Astrocyte of the cerebellum (primary cell): ENCODE results near the gene CDK19.

Source experiments
- DNase-seq: peaks from one replicate; pipeline ENCODE4 v3.0.0-alpha.2; 2011; ENCODE audit warnings: low read depth
- H3K4me3 ChIP-seq: 2 replicates; pipeline ENCODE4 v1.5.1; 2011; ENCODE audit warnings: mild to moderate bottlenecking, low read depth, low read length, moderate library complexity
- CTCF ChIP-seq: IDR thresholded peaks from 2 replicates; pipeline ENCODE4 v1.5.1; 2012; ENCODE audit warnings: low read length, low read depth, moderate library complexity, mild to moderate bottlenecking; ENCODE audit errors: missing control alignments
- in situ Hi-C: cut with HindIII; loops from 2 replicates; pipeline ENCODE4 v1.10.0; 2017; ENCODE audit warnings: low sequenced_read_pairs

The CDK19 gene

DNA sequence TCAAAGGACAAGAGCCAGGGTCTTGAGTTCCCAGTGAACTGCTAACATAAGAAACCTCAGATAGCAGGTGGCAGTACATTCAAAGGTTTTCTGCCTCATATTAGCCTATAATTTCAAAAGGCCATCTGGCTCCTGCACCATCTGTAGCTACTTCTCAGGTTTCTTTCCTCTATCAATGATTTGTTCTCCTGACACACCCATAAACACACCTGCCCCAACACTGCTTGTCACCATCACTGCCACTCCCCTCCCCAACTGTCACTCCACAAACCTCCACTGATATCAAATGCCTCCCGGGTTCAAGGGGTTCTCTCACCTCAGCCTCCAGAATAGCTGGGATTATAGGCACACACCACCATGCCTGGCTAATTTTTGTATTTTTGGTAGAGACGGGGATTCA lies 186.1 kb downstream of the CDK19 start:
- H3K4me3 ChIP-seq = no peak overlapping the region
- no peak for DNase-seq
- TF ChIP-seq CTCF = no peak
- in situ Hi-C loops = no loop called here

DNA sequence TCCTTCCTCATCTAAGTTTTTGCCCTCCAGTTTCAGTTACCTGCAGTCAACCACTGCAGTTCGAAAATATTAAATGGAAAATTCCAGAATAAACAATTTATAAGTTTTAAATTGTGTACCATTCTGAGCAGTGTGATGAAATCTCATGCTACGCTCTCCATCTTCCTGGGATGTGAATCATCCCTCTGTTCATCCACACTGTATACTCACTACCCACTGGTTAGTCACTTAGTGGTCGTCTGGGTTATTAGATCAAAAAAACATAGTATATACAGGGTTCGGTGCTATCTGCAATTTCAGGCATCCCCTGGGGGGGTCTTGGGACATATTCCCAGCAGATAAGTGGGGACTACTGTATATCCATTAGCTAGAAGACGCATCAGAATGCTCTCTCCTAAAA lies 186.9 kb downstream of the CDK19 start:
- in situ Hi-C loops = no loop called here
- TF ChIP-seq CTCF = no peak
- peak; percentile 8 for DNase-seq
- no peak overlapping the region for H3K4me3 ChIP-seq

- DNase-seq = no peak
Measured at GRCh38 chr6:110626442-110626841, 188.8 kb downstream of the CDK19 start.

GRCh38 chr6:110625883-110626282 lies 189.4 kb downstream of the CDK19 start:
- in situ Hi-C loops = no loop called here
- no peak overlapping the region for H3K4me3 ChIP-seq
- no peak for TF ChIP-seq CTCF
- DNase-seq = no peak

More at GRCh38 chr6:110626442-110626841, 188.8 kb downstream of the CDK19 start:
- TF ChIP-seq CTCF = no peak
- in situ Hi-C loops = no loop called here
- H3K4me3 ChIP-seq = no peak overlapping the region

GRCh38 chr6:110622912-110623578 lies 192.2 kb downstream of the CDK19 start:
- DNase-seq = no peak
- no peak overlapping the region for H3K4me3 ChIP-seq
- in situ Hi-C loops = no loop called here
- TF ChIP-seq CTCF = no peak

DNA sequence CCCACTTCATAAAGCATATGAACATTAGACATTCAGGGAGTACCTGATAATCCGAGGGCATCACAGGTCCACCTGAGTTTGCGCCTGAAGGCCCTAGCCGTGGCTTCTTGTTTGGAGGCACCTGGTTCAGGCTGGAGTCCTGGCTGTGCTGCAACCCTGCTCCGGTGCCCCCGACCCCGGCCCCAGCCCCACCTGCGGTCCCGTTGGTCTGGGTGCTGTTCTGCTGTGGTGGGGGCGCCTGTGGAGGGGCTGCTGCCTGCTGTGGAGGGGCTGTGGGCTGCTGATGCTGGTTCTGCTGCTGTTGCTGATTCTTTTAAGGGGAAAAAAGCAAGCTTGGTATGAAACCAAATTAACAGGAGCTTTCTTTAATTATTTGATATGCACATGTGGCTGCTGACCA lies 194.2 kb downstream of the CDK19 start:
- TF ChIP-seq CTCF = no peak
- DNase-seq = no peak
- in situ Hi-C loops = no loop called here
- no peak overlapping the region for H3K4me3 ChIP-seq
